Activated T-cell treated with anti-CD3 and anti-CD28 coated beads for 4 hours (primary cell): Measurements from ENCODE around the gene CEP72.
A peak's percentile ranks its signal among the peaks of the same experiment; 100 is the strongest.

Experiments
- DNase-seq: peaks from one replicate; pipeline ENCODE4 v3.0.0-alpha.2; 2020

Gene CEP72

DNA sequence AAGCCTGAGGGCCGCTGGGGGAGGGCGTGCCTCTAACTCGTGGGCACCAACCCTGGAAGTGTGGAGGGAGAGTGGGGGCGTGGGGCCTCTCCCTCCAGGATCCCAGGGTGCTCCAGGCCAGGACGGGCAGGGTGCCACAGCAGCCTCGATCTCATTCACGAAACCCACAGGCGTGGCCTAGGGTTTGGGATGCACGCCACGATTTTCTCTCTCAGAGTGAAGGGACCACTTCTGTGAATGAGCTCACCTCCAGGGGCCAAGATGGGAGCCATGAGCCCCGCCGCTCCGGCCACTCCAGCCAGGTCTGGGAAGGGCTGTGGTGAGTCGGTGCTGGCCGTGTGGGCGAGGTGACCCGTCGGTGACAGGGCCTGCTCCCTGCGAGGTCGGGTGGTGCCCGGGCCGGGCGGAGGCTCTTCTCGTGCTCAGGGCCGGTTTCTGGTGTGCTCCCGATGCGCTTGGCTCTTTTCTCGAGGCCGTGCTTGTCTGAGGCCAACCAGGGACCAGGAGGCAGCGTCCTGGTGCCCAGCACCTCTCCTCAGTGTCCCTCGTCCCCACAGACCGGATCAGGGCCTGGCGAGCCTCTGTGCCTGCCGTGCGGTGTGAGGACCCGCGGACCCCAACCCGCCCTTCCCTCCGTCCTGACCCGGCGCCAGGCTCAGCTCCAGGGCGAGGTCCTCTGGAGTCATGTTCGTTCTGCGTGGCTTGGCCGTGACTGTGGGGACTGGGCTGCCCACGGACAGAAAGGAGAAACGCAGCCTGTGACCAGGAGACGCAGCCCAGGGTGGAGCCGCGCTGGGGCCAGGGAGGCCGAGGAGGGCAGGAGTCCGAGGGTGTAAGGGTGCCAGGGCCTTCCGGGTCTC, 50.0 kb downstream of the CEP72 start:
- no peak for DNase-seq

DNA sequence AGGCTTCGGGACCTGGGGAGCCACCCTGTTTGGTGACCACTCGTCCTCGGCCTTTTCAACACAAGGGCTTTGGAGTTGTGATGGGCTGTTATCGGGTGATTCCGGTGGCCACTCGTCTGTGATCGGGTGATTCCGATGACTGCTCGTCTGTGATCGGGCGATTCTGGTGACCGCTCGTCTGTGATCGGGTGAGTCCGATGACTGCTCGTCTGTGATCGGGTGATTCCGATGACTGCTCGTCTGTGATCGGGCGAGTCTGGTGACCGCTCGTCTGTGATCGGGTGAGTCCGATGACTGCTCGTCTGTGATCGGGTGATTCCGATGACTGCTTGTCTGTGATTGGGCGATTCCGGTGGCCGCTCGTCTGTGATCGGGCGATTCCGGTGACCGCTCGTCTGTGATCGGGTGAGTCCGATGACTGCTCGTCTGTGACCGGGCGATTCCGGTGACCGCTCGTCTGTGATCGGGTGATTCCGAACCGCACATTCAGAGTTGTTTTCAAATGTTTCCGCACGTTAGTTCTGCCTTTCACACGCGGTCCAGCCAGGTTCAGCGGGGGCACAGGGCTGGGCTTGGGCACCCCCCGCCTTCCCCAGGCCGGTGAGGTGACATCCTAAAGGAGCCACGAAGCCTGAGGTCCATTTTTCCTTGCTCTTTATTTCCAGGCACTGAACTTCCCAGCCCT, 50.8 kb downstream of the CEP72 start:
- no peak for DNase-seq

DNA sequence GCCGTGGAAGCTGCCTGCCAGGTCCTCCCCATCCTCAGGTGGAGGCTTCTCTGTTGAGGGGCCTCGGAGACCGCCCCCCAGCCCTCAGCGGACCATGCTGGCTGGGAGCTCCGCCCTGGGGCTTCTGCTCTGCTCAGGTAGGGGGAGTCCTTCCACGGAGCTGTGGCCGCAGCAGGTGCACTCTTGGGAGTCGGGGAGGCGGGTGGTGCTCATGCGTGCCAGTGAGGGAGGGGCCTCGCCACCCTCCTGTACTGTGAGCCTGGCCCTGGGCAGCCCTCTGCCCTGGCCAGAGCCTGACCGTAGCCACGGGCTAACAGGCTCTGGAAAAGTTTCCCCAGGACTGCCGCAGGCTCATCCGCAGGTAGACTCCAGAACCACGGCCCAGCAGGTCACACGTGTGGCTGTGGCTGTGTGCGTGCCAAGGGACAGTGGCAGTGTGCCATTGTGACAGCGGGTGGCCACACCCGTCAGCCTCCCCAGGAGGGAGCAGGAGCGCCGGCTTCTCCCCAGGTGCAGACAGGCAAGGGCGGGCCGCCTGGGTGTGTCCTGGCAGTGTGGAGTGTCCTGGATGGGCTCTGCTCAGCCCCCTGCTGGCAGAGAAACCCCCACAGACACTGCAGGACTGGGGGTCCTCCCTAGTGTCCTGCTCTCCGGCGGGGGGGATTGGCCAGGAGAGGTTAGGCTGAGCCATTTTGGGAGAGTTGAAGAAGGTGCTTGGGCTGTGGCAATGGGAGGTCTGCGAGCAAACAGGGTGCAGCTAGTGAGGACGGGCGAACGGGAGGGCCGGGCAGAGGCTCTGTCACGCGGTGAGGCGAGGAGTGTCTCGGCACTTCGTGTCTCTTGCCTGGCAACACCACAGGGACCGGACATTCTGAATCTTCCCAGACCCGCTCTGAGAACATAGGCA, 51.5 kb downstream of the CEP72 start:
- DNase-seq, result no peak

DNA sequence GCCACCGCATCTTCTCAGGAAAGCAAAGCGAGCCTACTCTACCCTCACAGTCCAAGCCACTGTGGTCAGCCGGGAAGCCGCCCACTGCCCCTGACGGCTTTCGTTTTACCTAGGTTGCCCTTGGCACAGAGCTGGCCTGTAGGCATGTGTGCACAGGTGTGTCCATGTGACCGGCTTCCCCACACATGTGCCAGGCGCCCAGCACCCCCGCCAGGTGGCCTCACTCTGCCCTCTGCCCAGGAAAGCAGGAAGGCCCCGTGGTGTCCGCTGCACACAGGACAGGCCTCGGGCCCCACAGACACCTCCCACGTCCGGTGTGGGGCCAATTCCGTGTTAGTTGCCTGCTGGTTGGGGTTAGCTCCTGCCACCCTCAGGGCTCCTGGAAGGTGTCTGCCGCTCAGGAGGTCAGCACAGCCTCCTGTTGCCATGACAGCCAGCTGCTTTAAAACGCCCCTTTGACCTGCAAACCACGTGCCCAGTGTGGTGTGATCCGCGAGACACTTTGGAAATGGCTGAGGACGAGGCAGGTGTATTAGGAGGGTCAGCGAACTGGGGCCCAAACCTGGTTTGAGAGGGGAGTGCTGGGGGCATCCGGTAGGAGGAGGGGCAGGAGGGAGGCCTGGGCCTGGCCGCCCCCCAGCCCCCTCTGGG, 52.3 kb downstream of the CEP72 start:
- DNase-seq, result no peak

DNA sequence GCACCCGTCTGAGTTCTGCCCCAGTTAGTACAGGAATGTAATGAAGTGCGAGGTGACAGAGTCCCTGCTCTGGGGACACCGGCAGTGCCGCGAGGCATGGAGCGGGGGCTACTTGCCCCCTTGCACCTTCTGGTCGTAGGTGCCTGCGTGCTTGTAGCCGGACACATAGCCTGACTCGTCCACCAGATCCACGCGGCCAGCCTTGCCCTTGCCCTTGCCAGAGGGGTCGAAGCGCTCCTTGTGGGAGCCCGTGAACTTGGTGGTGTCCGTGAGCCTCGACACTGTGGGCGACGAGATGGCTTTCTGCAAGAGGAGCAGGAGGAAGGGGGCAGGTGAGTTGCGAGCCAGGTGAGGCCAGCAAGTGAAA, 52.8 kb downstream of the CEP72 start:
- DNase-seq, result no peak

DNA sequence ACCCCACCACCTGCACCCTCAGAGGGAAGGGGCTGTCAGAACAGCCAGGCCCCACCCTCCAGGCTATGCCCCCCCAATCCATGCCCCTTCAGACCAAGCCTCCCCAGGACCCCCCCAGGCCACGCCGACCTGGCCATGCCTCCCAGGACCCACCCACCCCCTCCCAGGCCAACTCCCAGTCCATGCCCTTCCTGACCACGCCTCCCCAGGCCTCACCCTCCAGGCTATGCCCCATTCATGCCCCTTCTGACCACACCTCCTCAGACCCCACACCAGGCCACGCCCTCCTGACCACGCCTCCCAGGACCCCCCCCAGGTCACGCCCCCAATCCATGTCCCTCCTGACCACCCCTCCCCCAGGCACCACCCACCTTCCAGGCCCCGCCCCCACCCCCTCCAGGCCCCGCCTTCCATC, 53.4 kb downstream of the CEP72 start:
- DNase-seq, result no peak

DNA sequence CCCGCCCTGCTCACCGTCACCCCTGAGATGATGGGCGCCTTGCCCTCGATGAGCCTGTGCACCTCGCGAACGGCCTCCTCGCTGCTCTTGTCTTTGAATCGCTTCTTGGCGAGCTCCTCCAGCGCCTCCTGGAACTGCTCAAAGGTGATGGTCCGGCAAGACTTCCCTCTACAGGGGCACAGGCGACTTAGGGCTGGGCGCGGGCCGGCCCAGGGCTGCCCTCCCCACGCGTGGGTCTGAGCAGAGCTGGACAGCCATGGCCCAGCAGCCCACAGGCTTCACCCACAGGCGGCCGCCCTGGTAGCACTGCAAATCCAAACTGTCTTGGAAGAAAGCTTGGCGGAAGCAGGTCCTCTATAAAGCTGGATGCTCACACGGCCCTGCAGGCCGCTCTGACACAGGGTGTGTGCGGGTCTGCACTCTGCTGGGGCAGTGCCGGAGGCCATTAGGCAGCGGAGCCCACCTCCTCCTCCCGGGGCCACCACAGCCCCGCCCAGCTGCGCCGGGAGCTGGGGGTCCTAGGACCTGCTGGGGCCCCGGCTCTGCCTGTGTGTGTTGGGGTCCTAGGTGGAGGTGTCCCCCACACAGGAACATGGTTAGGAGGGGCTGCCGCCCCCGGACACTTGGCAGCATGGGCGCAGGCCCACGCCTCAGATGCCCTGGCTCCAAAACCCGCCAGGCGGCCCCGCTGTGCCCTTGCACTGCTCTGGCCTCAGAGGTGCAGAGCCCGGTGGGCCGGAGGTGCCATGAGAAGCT, 54.0 kb downstream of the CEP72 start:
- no peak for DNase-seq

DNA sequence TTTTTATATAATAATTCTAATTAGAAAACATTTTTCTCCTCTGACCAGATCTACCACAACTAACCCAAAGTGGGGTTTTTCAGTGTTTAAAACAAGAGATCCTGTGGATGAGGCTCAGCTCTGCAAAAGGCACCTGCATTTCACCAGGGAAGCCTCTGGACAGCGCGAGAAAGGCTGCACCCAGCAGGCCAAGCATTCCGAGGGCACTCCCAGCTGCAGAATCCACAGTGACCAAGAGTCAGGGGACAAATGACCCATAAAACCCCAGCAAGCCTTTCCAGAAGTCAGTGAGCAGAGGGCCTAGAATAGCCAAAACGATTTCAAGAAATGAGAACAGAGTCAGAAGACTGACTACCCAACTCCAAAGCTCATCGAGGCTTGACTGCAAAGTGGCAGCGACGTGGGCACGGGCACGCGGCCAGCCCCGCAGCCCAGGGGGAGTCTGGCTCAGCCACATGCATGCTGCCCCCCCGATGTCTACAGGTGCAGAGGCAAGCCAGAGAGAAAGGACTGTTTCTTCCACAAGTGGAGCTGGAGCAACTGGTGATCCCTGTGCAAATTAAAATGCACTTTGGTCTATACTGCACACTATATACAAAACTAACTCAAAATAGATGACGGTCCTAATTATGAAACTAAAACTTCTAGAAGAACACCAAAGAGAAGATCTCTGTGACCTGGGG, 54.8 kb downstream of the CEP72 start:
- no peak for DNase-seq

DNA sequence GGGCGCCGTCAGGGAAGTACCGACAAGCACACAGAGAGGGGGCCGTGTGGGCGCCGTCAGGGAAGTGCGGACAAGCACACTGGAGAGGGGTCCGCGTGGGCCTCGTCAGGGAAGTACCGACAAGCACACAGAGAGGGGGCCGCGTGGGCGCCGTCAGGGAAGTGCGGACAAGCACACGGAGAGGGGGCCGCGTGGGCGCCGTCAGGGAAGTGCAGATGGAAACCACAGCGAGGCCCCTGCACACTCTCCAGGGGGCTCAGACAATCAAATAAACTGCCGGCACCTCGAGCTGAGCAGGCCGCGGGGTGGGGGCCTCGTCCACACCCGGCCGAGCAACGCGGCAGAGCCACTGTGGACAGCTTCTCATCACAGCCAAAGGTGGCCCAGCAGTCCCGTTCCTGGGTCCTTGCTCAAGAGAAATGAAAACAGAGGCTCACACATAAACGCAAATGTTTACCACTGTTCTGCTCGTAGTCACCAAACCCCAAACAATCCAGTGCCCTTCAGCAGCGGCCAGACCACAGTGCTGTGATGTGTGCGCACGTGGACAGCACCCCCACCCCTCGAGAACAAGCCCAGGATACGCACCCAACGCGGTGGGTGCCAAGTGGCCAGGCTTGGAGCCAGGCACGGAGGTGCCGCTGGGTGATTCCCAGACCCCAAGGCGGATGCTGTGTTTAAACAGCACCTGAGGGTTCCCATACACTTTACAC, 56.3 kb downstream of the CEP72 start:
- DNase-seq, result no peak

DNA sequence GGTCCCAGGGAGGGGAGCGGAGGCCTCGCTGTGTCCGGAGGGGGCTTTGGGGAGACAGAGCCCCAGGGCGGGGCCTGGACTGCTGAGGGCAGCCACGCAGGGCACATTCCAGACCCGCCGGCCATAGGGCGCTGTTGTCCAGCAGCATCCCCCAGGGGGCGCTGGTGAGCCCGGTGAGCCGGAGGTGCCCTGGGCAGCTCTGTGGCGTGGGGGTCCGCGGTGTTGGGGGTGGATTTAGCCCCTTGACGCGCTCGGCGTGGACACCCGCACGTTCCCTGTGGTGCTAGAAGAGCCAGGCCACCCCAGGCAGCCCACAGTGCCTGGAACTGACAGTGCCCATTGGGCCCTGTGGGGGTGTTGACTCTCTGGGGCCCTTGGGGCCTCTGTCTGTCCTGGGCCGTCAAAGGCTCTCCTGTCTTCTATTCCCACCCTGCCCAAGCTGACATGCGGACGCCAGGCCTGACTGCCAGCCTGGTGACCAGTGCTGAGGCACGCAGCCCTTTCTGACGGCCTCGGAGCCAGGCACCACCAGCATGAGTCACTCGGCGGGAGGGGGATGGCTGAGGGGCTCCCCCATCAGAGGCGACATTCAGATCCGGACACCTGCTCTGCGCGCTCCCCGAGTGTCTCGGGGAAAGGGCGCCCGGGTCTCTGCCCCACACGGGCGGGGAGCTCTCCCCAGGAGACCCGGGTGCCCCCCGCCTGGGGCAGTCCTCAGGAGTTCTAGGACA, 57.1 kb downstream of the CEP72 start:
- DNase-seq, result peak; percentile 21

DNA sequence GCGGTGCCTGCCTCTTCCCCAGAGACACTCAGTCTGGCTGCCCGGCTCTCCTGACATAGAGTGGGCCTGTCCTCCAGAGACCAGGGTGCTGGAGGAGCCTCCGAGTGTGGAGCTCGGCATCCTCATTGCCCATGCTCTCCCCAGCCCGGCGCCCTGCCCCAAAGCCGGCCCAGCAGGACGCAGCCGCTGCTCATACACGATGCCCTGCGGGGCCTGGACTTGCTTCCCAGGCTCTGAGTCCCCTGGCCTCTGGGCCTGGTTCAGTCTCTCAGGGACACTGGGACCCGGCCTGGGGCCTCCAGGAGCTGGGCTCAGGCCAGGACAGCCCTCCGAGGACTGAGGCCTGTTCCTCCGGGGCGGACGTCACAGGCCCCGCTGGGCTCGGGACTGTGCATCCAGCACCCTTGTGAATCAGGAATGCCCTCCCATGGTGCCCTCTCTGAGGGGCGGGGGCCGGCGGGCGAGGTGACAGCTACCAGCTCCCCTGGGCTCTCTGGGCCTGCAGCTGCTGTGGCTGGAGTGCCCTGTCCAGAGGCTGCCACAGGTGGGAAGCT, 57.8 kb downstream of the CEP72 start:
- DNase-seq, result no peak

DNA sequence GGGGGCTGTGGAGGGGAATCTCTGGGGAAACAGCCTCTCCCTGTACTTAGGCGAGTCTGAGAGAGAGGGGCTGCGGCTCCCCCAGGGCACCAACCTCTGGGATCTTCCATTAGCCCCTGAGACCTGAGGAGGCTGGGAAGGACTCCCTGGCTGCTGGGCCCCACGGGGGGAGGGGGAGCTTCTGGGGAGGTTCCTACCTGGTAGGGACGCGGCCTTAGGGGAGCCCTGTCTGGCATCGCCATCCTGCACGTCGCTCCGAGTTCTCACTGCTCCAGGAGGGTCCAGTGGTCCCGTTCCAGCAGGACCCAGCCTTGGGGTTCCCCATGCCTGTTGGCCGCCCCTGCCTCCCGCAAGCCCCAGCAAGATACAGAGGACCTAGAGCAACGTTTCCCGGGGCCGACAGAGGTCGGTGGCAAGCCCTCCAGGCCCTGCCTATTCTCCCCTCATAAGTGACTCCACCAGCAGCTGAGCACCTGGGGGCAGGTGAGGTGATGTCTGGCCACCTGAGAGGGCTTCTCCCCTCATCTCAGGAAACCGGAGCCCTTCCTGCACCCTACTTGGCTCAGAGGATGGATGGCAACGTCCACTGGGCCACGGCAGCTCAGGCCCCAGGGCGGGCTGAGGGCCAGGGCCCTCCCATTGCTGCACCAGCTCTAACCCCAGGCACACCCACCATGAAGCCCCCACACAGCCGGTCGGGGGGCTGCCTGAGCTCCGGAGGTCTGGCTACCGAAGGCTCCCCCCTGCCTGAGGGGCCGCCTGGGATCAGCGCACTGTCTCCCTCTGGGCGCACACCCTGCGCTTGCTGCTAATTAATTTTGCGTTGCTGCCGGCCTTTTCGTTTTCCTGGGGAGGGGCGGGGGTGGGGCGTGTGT, 58.5 kb downstream of the CEP72 start:
- DNase-seq, result no peak

DNA sequence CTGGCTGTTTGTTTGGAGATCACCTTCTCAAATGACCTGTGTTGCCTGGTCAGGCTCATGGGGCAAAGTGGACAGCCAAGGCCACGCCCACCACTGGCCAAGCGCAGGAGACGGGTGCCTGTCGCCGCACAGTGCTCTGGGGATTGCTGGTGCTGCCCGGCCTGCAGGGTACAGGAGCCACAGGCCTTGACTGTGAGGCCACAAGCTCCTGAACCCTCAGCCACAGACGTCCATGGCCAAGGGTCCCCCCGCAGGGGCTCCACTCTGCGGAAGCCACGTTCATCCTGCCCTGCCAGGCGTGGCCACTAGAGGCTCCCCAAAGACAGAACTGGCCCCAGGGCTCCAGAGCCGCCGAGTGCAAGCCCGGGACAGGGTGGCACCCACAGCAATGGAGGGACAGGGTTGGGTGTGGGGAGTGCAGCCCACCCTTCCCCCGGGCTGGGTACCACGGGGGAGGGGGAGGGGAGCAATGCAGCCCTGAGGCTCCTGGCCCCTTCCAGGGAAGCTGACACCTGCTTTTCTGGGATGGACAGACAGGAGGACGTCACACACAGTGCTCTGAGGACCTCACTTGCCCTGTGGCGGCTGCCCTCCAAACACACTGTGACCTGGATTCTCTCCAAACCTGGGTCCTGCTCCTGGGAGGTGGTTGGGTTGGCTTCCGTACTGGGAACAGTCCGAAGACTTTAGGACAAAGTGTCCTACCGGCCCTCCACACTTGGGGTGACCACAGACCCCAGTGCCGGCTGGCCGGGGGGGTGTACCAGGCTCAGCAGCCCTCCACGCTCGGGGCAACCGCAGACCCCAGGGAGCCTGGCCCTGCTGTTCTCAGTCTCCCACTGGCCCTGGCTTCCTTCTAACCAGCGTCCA, 59.6 kb downstream of the CEP72 start:
- DNase-seq, result peak; percentile 52

DNA sequence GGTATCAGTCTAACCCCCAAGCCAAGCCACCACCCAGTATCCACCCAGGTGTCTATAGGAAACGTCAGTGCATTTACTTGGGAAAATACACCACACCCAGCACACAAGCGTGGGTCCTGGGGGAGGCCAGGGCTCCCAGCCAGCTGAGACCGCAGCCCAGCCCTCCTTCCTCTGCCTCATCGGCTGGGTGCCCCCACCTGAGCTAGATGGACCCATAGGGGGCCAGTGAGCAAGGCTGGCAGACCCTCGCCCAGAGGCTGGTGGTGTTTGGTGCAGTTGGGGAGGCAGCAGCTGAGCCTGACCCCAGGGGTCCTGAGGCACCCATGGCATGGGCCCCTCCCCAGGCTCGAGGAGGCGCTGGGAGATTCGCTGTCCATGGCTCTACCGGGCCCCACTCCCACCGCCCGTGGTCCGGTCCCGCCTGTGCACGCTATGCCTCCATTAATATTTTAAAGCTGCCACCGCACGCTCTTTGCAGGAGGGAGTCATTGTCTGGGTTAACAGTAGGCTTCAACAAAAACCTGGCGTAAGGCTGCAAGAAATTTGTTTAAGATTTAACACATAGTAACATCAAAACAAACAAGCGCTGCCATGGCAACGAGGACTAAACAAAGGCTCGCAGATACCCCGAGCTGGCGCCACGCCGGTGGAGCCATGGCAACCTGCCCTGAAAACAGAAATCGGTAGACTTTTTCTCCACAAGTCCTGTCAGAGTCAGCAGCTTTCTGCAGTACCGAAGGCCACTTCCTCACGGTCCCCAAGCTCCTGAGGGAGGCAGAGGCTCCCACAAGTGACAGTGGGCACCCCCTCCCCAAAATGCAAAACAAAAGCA, 60.4 kb downstream of the CEP72 start:
- DNase-seq, result peak; percentile 31

DNA sequence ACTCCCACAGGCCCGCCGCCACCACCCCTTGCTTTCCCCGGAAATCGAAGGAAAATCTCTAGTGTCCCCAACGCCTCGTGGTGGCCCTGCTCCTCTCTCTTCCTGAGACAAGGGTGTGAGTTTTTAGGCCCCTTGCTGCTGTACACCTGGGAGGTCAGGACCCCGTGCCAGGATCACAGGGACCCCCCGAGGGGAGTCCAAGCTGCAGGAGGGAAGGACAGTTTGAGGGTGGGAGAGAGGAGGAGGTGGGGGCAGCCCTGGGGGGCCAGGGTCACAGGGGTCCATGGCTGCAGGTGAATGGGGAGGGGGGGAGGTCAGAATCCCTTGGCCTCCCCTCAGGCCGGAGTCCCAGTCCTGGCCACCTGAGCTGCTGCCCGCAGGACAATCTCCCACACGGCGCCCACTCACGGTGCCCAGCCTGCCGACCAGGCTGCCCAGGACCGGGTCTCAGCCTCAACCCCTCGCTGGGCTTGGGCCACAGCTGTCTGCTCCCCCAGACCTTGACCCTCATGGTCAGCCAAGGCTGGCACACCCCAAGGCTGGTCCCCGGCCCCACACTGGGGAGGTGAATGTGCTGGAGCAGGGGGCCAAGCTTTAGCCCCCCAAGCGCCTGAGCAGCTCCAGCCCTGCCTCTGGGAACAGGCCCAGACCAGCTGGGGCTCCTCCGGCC, 61.2 kb downstream of the CEP72 start:
- DNase-seq, result no peak
